Measurements from ENCODE around the gene SLC35E4.

SLC35E4 gene

DNA sequence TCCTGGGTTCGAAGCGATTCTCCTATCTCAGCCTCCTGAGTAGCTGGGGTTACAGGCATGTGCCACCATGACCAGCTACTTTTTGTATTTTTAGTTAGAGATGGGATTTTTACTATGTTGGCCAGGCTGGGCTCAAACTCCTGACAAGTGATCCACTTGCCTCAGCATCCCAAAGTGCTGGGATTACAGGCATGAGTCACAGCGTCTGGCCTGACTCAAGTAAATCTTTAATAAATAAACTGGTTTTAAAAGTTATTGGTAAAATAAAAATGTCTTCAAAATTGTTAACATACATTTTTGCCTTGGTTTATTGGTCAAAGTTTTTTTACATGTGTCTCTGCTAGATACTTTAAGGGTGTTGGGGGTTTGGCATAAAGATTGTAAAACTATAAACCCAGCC is 36.6 kb upstream of the SLC35E4 start:
- no peak overlapping the region for H3K27ac ChIP-seq
- TF ChIP-seq, protein P1, sequence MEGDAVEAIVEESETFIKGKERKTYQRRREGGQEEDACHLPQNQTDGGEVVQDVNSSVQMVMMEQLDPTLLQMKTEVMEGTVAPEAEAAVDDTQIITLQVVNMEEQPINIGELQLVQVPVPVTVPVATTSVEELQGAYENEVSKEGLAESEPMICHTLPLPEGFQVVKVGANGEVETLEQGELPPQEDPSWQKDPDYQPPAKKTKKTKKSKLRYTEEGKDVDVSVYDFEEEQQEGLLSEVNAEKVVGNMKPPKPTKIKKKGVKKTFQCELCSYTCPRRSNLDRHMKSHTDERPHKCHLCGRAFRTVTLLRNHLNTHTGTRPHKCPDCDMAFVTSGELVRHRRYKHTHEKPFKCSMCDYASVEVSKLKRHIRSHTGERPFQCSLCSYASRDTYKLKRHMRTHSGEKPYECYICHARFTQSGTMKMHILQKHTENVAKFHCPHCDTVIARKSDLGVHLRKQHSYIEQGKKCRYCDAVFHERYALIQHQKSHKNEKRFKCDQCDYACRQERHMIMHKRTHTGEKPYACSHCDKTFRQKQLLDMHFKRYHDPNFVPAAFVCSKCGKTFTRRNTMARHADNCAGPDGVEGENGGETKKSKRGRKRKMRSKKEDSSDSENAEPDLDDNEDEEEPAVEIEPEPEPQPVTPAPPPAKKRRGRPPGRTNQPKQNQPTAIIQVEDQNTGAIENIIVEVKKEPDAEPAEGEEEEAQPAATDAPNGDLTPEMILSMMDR (conservative IDR thresholded peaks at IDR 0.05), result no peak
- TF ChIP-seq ZFX (IDR thresholded peaks at IDR 0.05), result no peak

DNA sequence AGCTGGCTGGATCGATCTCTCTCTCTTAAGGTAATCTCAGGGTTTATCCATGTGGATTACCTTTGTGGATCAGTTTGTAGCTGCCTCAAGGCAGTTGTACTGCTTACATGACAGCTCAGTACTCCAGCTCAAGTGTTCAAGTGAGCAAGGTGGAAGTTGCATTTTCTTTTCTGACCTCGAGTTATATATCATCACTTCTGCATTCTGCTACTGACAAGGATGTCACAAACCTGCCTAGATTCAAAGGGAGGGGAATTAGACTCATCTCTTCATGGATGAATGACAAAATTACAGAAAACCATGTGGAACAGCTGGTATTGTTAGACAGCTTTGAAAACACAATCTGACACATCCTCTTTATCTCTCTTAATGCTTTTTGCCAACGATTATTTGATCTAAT is 34.7 kb upstream of the SLC35E4 start:
- TF ChIP-seq ZFX (IDR thresholded peaks at IDR 0.05), result no peak
- TF ChIP-seq, protein P1 (conservative IDR thresholded peaks at IDR 0.05), result no peak
- H3K27ac ChIP-seq, result no peak overlapping the region

DNA sequence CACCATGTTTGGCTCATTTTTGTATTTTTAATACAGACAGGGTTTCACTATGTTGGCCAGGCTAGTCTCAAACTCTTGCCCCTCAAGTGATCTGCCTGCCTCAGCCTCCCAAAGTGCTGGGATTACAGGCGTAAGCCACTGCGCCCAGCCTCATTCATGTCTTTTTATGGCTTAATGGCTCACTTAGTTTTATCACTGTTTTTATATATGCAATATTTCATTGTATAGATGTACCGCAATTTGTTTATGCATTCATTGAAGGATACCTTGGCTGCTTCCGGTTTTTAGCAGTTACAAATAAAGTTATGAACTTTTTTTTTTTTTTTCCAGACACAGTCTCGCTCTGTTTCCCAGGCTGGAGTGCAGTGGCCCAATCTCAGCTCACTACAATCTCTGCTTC is 34.1 kb upstream of the SLC35E4 start:
- no peak for TF ChIP-seq ZFX (IDR thresholded peaks at IDR 0.05)
- TF ChIP-seq, protein P1 (conservative IDR thresholded peaks at IDR 0.05), result no peak
- no peak overlapping the region for H3K27ac ChIP-seq

DNA sequence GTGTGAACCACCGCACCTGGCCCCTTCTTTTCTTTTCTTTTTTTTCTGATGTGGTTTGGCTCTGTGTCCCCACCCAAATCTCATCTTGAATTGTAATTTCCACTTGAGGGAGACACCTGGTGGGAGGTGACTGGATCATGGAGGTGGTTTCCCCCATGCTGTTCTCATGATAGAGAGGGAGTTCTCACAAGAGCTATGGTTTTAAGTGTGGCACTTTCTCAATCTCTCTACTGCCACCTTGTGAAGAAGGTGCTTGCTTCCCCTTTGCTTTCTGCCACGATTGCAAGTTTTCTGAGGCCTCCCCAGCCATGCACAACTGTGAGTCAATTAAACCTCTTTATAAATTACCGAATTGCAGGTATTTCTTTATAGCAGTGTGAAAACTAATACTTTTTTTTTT is 33.5 kb upstream of the SLC35E4 start:
- H3K27ac ChIP-seq, result no peak overlapping the region

DNA sequence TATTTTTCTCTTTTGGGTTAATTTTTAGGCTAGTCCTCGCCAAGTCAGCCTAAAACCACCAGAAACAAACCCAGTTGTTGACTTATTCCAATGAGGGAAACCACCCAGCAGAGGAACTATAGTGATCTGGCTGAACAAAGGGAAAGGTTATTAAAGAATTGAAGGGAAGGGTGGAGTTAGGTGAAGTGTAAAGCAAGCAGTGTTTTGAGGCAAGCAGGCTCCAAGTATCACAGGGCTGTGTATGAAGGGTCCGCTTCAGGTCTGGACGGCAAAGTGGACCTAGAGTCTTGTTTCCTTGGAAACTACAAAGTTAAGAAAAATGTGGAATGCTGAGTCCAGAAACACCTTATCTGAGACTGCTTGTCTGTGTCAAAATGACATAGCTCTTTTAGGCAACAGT is 31.8 kb upstream of the SLC35E4 start:
- no peak overlapping the region for H3K27ac ChIP-seq
- no peak for TF ChIP-seq ZFX (IDR thresholded peaks at IDR 0.05)
- TF ChIP-seq, protein P1 (conservative IDR thresholded peaks at IDR 0.05), result no peak

More for the DNA sequence above, 33.5 kb upstream of the SLC35E4 start:
- TF ChIP-seq, protein P1 (conservative IDR thresholded peaks at IDR 0.05), result peak; percentile 71
- TF ChIP-seq ZFX (IDR thresholded peaks at IDR 0.05), result no peak

DNA sequence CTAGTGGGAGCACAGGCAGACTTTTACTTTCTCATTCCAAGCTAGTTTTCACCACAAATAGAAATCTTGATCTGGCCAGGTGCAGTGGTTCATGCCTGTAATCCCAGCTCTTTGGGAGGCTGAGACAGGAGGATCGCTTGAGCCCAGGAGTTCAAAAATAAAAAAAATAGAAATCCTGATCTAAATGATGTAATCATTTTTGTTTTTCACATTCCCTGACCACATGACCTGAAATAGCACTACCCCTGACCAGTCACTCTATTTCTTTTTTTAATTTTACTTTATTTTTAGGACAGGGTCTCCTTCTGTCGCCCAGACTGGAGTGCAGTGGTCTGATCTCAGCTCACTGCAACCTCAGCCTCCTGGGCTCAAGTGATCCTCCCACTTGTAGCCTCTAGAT is 30.9 kb upstream of the SLC35E4 start:
- H3K27ac ChIP-seq, result no peak overlapping the region
- TF ChIP-seq ZFX (IDR thresholded peaks at IDR 0.05), result no peak
- TF ChIP-seq, protein P1 (conservative IDR thresholded peaks at IDR 0.05), result no peak

DNA sequence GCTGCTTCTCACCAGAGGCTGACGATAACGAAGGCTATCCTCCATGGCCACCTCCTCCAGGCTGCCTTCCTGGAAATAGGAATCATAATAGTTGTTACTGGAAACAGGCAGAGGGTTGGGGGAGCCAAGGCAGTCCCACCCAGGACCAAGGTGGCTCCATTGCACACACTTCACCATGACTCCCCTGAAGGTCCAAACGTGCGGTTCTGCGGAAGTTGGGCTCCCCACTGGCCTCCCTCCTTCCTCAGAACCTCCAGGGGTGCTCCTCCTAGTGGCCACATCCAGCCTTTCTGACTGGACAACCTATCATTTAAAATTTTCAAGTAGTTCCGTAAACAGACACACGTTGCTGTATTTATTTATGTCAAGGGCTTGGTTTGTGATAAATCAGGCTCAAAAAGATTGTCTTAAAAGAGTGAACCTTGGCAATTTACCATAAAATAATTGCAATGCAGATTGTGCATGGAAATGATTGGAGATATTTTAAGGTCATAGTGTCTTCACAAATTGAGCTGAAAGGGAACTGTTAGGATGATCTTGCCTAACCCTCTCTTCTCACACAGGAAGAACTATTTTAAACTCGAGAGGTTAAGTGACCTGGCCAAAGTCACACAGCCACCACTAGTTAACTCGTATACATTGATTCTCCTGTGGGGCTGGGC is 30.0 kb upstream of the SLC35E4 start:
- TF ChIP-seq, protein P1 (conservative IDR thresholded peaks at IDR 0.05), result peak; percentile 92
- TF ChIP-seq ZFX (IDR thresholded peaks at IDR 0.05), result no peak
- H3K27ac ChIP-seq, result no peak overlapping the region

Data from C4-2B (cell line).